Coronary artery (tissue), 2 donors: ENCODE results near the gene MAPK6.

ENCODE experiments used
- DNase-seq: peaks from one replicate; pipeline ENCODE4 v3.0.0-alpha.2; 2017; ENCODE audit warnings: low spot score
- H3K27ac ChIP-seq, 2 donors: fragments of 200-600 bp; sonication (generic); one replicate each; pipeline ENCODE4 v1.5.1; 2016 to 2019
- H3K4me3 ChIP-seq: fragments of 200-600 bp; sonication (generic); 2 replicates; pipeline ENCODE4 v1.5.1; 2016; ENCODE audit warnings: mild to moderate bottlenecking, moderate library complexity
- TF ChIP-seq, protein P1 (sequence below): fragments of 200-600 bp; sonication (generic); IDR thresholded peaks from one replicate; pipeline ENCODE4 v1.5.1; 2019; ENCODE audit warnings: antibody characterized with exemption

MAPK6 gene

DNA sequence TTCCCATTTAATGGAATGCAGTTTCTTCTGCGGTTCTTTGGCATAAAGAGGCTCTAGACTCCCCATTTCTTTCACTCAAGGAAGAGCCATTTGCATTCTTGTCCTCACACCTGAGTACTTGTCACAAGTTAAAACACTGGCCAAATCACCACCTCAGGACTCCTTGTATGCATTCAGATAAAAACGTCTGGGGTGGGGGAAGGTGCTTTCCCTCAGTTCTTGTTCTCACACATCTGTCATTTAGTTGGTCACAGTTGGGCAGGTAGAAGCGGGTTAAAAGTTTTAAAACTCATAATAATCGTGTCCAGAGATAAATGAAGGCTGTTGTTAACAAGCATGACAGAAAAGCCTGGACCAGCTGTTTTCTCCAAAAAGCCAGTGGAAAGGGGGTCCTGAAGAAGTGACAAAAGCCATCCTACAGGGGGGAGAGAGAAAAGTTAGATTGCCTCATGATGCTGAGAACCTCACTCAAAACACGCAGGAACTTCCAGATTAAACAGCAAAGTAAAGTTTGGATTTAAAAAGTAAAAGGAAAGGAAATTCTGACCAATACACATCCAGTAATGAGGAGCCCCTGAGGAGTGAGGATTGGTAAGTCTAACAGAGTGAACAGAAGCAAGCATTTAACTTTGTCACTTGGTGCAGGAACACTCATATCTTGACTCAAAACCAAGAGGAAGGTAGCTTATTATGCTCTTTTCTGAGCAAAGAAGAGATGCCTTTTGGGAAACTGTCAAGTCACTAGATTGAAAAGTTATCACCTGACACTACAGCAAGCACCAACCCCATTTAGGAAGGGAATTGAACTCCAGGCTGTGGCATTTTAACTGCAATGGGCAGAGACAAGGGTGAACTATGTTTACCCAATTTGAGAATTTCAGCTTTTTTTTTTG lies 90.8 kb downstream of the MAPK6 start:
- Histone ChIP-seq H3K4me3 (no peak overlapping the region), H3K27ac (no peak overlapping the region)
- no peak for DNase-seq
- TF ChIP-seq, protein P1, sequence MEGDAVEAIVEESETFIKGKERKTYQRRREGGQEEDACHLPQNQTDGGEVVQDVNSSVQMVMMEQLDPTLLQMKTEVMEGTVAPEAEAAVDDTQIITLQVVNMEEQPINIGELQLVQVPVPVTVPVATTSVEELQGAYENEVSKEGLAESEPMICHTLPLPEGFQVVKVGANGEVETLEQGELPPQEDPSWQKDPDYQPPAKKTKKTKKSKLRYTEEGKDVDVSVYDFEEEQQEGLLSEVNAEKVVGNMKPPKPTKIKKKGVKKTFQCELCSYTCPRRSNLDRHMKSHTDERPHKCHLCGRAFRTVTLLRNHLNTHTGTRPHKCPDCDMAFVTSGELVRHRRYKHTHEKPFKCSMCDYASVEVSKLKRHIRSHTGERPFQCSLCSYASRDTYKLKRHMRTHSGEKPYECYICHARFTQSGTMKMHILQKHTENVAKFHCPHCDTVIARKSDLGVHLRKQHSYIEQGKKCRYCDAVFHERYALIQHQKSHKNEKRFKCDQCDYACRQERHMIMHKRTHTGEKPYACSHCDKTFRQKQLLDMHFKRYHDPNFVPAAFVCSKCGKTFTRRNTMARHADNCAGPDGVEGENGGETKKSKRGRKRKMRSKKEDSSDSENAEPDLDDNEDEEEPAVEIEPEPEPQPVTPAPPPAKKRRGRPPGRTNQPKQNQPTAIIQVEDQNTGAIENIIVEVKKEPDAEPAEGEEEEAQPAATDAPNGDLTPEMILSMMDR, result no peak

DNA sequence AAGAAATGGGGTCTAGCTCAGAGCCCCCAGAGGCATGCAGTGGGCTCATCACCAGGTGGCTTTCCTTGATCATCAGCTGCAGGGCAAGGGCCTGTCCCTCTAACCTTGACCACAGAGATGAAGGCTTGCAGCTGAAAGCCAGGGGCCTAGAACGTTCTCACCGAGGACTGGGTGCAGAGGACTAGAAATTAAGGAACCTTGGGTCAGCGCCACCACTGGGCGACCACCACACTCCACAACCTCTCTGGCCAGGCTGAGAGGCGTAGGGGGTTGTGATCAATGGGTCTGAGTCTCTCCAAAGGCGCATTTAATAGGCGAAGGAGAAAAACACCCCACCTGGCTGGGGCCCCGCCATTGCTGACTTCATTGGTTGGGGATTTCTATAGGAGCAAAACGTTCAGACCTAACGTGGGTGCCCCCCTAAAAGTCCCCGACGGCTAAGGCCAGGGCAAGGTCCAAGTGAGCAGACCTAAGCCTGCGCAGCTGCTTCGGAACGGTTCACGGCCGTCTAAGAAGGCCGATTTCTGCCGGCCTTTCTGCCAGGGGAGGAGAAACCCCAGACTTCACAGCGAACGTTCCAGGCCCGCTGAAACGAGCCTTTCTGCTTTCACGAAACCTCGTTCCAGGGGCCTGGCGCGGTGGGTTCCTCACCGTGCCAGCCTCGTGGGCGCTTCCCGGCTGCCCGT lies 92.6 kb downstream of the MAPK6 start:
- H3K4me3 ChIP-seq, result peak overlapping the region; percentile 67
- H3K27ac ChIP-seq, result no peak overlapping the region
- DNase-seq, result no peak
- TF ChIP-seq, protein P1, result no peak

DNA sequence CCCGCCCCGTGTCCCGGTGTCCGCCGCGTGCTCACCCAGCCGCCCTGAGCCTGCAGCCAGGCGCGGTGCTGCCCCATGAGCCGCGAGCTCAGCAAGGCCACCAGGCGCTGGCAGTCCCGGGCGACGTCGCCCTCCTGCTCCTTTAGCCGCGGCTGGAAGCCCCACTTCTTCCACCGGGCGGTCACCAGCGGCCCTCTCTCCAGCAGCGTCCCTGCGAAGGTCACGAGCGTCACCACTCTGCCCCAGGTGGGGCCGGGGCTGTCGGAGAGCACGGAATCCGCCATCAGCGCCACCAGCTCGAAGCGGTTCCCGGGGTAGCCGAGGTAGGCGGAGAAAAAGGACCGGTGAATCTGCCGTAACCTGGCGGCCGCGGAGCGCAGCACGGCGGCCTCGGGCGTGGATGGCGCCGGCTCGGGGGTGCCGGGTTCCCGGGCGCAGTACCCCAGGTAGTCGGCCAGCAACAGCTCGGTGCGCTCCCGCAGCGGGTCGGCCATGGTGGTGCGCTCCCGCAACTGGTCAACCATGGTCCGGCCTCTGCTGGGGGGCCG lies 93.3 kb downstream of the MAPK6 start:
- peak overlapping the region; percentile 67 for H3K4me3 ChIP-seq
- TF ChIP-seq, protein P1, result no peak
- no peak for DNase-seq
- H3K27ac ChIP-seq, result no peak overlapping the region

DNA sequence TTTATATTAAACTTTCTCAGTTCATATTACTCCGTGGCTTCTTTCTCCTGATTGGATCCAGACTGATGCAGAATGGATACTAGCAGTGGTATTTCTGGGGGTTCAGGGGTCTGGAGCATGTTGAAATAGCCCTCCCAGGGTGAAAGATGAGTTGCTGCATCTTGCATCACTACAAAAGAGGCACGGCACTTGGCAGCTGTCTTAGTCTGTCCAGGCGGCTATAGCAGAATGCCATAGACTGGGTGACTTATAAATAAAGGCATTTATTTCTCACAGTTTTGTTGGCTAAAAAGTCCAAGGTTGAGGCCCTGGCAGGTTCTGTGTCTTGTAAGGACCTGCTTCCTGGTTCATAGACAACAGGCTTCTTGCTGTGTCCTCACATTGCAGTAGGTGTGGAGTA lies 94.2 kb downstream of the MAPK6 start:
- TF ChIP-seq, protein P1, result no peak
- no peak for DNase-seq
- no peak overlapping the region for H3K4me3 ChIP-seq
- no peak overlapping the region for H3K27ac ChIP-seq

DNA sequence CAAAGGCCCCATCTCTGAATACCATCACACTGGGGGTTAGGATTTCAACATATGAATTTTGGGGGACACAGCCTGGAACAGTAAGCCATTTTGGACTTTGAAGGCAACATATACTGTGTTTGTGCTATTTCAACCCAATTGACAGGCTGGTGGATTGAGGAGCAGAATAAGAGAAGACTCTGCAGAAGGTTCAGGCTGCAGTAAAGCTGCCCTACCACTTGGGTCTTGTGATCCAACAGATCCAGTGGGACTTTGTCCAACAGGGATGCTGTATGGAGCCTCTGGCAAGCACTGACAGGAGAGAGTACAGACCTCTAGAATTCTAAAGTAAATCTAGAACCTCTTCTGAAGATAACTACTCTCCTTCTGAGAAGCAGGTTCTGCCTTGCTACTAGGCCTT lies 94.7 kb downstream of the MAPK6 start:
- no peak overlapping the region for H3K4me3 ChIP-seq
- DNase-seq, result no peak
- TF ChIP-seq, protein P1, result no peak
- H3K27ac ChIP-seq, result no peak overlapping the region

DNA sequence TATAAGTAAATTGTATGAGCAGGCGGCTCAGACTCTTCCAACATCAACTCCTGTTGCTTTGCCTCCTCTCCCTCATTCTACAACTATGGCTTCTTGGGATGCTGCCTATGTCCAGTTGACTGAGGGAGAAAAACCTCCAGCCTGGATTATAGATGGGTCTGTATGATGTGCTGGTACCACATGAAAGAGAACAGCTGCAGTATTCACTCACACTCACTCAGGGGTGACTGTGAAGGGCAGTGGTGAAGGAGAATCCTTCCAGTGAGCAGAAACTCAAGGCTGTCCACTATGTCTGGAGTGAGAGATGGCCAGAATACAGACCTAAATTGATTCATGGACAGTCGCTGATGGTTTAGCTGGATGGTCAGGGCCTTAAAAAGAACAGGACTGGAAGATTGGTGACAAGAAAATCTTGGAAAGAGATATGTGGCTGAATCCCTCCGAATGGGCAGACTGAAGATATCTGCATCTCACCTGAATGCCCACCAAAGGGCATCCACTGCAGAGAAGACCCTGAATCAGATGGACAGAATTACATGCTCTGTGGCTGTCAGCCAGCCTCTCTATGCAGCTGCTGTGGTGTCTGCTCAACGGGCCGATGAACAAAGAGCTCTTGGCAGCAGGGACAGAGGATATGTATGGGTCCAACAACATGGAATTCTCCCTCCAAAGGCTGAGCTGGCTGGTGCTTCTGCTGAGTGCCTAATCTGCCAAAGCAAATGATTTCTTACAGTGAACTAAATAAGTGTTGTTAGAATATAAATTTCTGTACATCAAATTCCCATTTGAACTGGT lies 95.4 kb downstream of the MAPK6 start:
- no peak for DNase-seq
- TF ChIP-seq, protein P1, result no peak
- Histone ChIP-seq H3K4me3 (no peak overlapping the region), H3K27ac (no peak overlapping the region)
